Measurements from ENCODE around the gene LITAFD.
"Not testable (repeated sequence)": the region's sequence is repeated elsewhere in the genome, so short reads cannot be mapped to it uniquely, and the experiment has no call there.

Gene LITAFD

GRCh38 chr16:8863594-8864424, 18.3 kb upstream of the LITAFD start:
- Mint-ChIP-seq H3K27ac (peak overlapping the region; percentile 78), H3K9me3 (no peaks in the 10 kb centered on the region), H3K27me3 (no peaks in the 10 kb centered on the region), H3K4me1 (ENCODE audit: low read depth) (peaks cover 38% of the 10 kb centered on the region), H3K36me3 (ENCODE audit: low read depth) (peaks cover 47% of the 10 kb centered on the region), H3K4me3 (no peak overlapping the region)
- no peak for DNase-seq

- peaks cover 42% of the 10 kb centered on the region for H3K36me3 Mint-ChIP-seq (ENCODE audit: low read depth)
- H3K27ac Mint-ChIP-seq = peak overlapping the region; percentile 78
- H3K4me3 Mint-ChIP-seq = no peak overlapping the region
- H3K4me1 Mint-ChIP-seq (ENCODE audit: low read depth) = peaks cover 44% of the 10 kb centered on the region
- DNase-seq = no peak
- no peaks in the 10 kb centered on the region for H3K9me3 Mint-ChIP-seq
- H3K27me3 Mint-ChIP-seq = no peaks in the 10 kb centered on the region
Observed at GRCh38 chr16:8864480-8865110, 17.6 kb upstream of the LITAFD start.

- Mint-ChIP-seq H3K27ac (peak overlapping the region; percentile 44), H3K4me1 (ENCODE audit: low read depth) (peaks cover 49% of the 10 kb centered on the region), H3K27me3 (no peaks in the 10 kb centered on the region), H3K36me3 (ENCODE audit: low read depth) (peaks cover 38% of the 10 kb centered on the region), H3K9me3 (no peaks in the 10 kb centered on the region), H3K4me3 (peak overlapping the region; percentile 89)
- DNase-seq = no peak
Observed at GRCh38 chr16:8865145-8865882, 16.8 kb upstream of the LITAFD start.

GRCh38 chr16:8866118-8866883, 15.8 kb upstream of the LITAFD start:
- H3K36me3 Mint-ChIP-seq (ENCODE audit: low read depth) = peaks cover 33% of the 10 kb centered on the region
- no peaks in the 10 kb centered on the region for H3K9me3 Mint-ChIP-seq
- H3K27me3 Mint-ChIP-seq = no peaks in the 10 kb centered on the region
- H3K27ac Mint-ChIP-seq = peak overlapping the region; percentile 75
- H3K4me1 Mint-ChIP-seq (ENCODE audit: low read depth) = peaks cover 57% of the 10 kb centered on the region
- H3K4me3 Mint-ChIP-seq = peak overlapping the region; percentile 89
- no peak for DNase-seq

GRCh38 chr16:8866884-8867215, 15.3 kb upstream of the LITAFD start:
- Mint-ChIP-seq H3K27ac (peak overlapping the region; percentile 92), H3K9me3 (no peaks in the 10 kb centered on the region), H3K27me3 (no peaks in the 10 kb centered on the region), H3K4me3 (peak overlapping the region; percentile 89), H3K4me1 (ENCODE audit: low read depth) (peaks cover 59% of the 10 kb centered on the region), H3K36me3 (ENCODE audit: low read depth) (peaks cover 30% of the 10 kb centered on the region)
- no peak for DNase-seq

GRCh38 chr16:8867216-8867931, 14.8 kb upstream of the LITAFD start:
- Mint-ChIP-seq H3K36me3 (ENCODE audit: low read depth) (peaks cover 26% of the 10 kb centered on the region), H3K9me3 (no peaks in the 10 kb centered on the region), H3K27me3 (no peaks in the 10 kb centered on the region), H3K27ac (peak overlapping the region; percentile 92), H3K4me1 (ENCODE audit: low read depth) (peaks cover 56% of the 10 kb centered on the region), H3K4me3 (peak overlapping the region; percentile 89)
- DNase-seq = no peak

- peak overlapping the region; percentile 89 for H3K4me3 Mint-ChIP-seq
- peak overlapping the region; percentile 92 for H3K27ac Mint-ChIP-seq
- H3K4me1 Mint-ChIP-seq (ENCODE audit: low read depth) = peaks cover 51% of the 10 kb centered on the region
- no peaks in the 10 kb centered on the region for H3K27me3 Mint-ChIP-seq
- H3K9me3 Mint-ChIP-seq = no peaks in the 10 kb centered on the region
- H3K36me3 Mint-ChIP-seq (ENCODE audit: low read depth) = peaks cover 23% of the 10 kb centered on the region
- DNase-seq = no peak
Observed at GRCh38 chr16:8867932-8868415, 14.2 kb upstream of the LITAFD start.

GRCh38 chr16:8868416-8869211, 13.5 kb upstream of the LITAFD start, which contains the start of gene CARHSP1:
Gene CARHSP1 (minus strand): TSS chr16:8869006. CDS start chr16:8859328, 9,678 bp downstream.
- peak within 1 kb of the TSS; percentile 94 for H3K27ac Mint-ChIP-seq
- H3K36me3 Mint-ChIP-seq (ENCODE audit: low read depth) = peaks cover 23% of the 10 kb centered on the region
- no peaks in the 10 kb centered on the region for H3K27me3 Mint-ChIP-seq
- H3K4me1 Mint-ChIP-seq (ENCODE audit: low read depth) = peaks cover 51% of the 10 kb centered on the region
- no peaks in the 10 kb centered on the region for H3K9me3 Mint-ChIP-seq
- peak; percentile 90 for DNase-seq
- peak within 1 kb of the TSS; percentile 89 for H3K4me3 Mint-ChIP-seq

GRCh38 chr16:8869212-8869987, 12.8 kb upstream of the LITAFD start:
- H3K27ac Mint-ChIP-seq = peak overlapping the region; percentile 94
- H3K9me3 Mint-ChIP-seq = no peaks in the 10 kb centered on the region
- no peaks in the 10 kb centered on the region for H3K27me3 Mint-ChIP-seq
- DNase-seq = peak; percentile 33
- H3K4me3 Mint-ChIP-seq = peak overlapping the region; percentile 86
- peaks cover 46% of the 10 kb centered on the region for H3K4me1 Mint-ChIP-seq (ENCODE audit: low read depth)
- peaks cover 18% of the 10 kb centered on the region for H3K36me3 Mint-ChIP-seq (ENCODE audit: low read depth)

GRCh38 chr16:8869988-8870241, 12.2 kb upstream of the LITAFD start:
- Mint-ChIP-seq H3K27ac (peak overlapping the region; percentile 33), H3K36me3 (ENCODE audit: low read depth) (peaks cover 18% of the 10 kb centered on the region), H3K4me1 (ENCODE audit: low read depth) (peaks cover 48% of the 10 kb centered on the region)
- DNase-seq, H3K9me3 Mint-ChIP-seq, H3K4me3 Mint-ChIP-seq, H3K27me3 Mint-ChIP-seq: not testable (repeated sequence)

GRCh38 chr16:8872071-8872470, 10.1 kb upstream of the LITAFD start:
- Mint-ChIP-seq H3K9me3 (no peaks in the 10 kb centered on the region), H3K4me3 (no peak overlapping the region), H3K27me3 (no peaks in the 10 kb centered on the region), H3K27ac (no peak overlapping the region), H3K36me3 (ENCODE audit: low read depth) (peaks cover 13% of the 10 kb centered on the region), H3K4me1 (ENCODE audit: low read depth) (peaks cover 35% of the 10 kb centered on the region)
- no peak for DNase-seq

- no peak for DNase-seq
- Mint-ChIP-seq H3K4me1 (ENCODE audit: low read depth) (peaks cover 27% of the 10 kb centered on the region), H3K27ac (no peak overlapping the region), H3K9me3 (no peaks in the 10 kb centered on the region), H3K36me3 (ENCODE audit: low read depth) (peaks cover 2% of the 10 kb centered on the region), H3K27me3 (no peaks in the 10 kb centered on the region), H3K4me3 (no peak overlapping the region)
Observed at GRCh38 chr16:8872967-8873865, 8.9 kb upstream of the LITAFD start.

Measured in activated T-cell treated with anti-CD3 and anti-CD28 coated beads, Interleukin-2, amount 50 U/mL, for 24 hours (primary cell).